HPDE6-E6E7 (cell line): Measurements from ENCODE around the gene SCMH1.
"Not testable (repeated sequence)": the region's sequence is repeated elsewhere in the genome, so short reads cannot be mapped to it uniquely, and the experiment has no call there.

ENCODE experiments used
- DNase-seq: peaks from one replicate; pipeline ENCODE4 v3.0.0; 2011; ENCODE audit warnings: missing footprints; ENCODE audit errors: extremely low spot score

Gene SCMH1

GRCh38 chr1:41241749-41242341 lies at the start of gene SCMH1:
Gene SCMH1, minus strand, starts transcription at chr1:41242306. Its CDS starts 56,173 bp downstream, at chr1:41186133.
- peak; percentile 43 for DNase-seq

GRCh38 chr1:41291195-41291594 lies 49.1 kb upstream of the SCMH1 start:
- no peak for DNase-seq

GRCh38 chr1:41289196-41289595 lies 47.1 kb upstream of the SCMH1 start:
- no peak for DNase-seq

- DNase-seq: no peak
These were observed 44.9 kb upstream of the SCMH1 start for GRCh38 chr1:41286992-41287391.

- DNase-seq: no peak
These were observed 44.4 kb upstream of the SCMH1 start for GRCh38 chr1:41286486-41286885.

GRCh38 chr1:41285818-41286217 lies 43.7 kb upstream of the SCMH1 start:
- DNase-seq: no peak

- no peak for DNase-seq
These were observed 42.0 kb upstream of the SCMH1 start for GRCh38 chr1:41284121-41284520.

- peak; percentile 42 for DNase-seq
These were observed 40.7 kb upstream of the SCMH1 start for GRCh38 chr1:41282679-41283317.

- no peak for DNase-seq
These were observed 39.2 kb upstream of the SCMH1 start for GRCh38 chr1:41281334-41281733.

- no peak for DNase-seq
These were observed 38.3 kb upstream of the SCMH1 start for GRCh38 chr1:41280202-41281032.

- no peak for DNase-seq
These were observed 36.0 kb upstream of the SCMH1 start for GRCh38 chr1:41278076-41278475.

GRCh38 chr1:41277371-41277975 lies 35.4 kb upstream of the SCMH1 start:
- DNase-seq: no peak

GRCh38 chr1:41275831-41276230 lies 33.7 kb upstream of the SCMH1 start:
- no peak for DNase-seq

GRCh38 chr1:41274752-41275545 lies 32.8 kb upstream of the SCMH1 start:
- no peak for DNase-seq

- DNase-seq: no peak
These were observed 30.5 kb upstream of the SCMH1 start for GRCh38 chr1:41272601-41273000.

GRCh38 chr1:41268154-41268770 lies 26.2 kb upstream of the SCMH1 start:
- DNase-seq: peak; percentile 78

GRCh38 chr1:41261926-41262618 lies 20.0 kb upstream of the SCMH1 start:
- DNase-seq: no peak

GRCh38 chr1:41260768-41261167 lies 18.7 kb upstream of the SCMH1 start:
- DNase-seq: no peak

- DNase-seq: no peak
These were observed 17.1 kb upstream of the SCMH1 start for GRCh38 chr1:41259221-41259620.

GRCh38 chr1:41255978-41256377 lies 13.9 kb upstream of the SCMH1 start:
- DNase-seq: no peak

- not testable (repeated sequence) for DNase-seq
These were observed 9.0 kb upstream of the SCMH1 start for GRCh38 chr1:41251120-41251519.
